ENCODE measurements around the gene RRAD.

RRAD gene

DNA sequence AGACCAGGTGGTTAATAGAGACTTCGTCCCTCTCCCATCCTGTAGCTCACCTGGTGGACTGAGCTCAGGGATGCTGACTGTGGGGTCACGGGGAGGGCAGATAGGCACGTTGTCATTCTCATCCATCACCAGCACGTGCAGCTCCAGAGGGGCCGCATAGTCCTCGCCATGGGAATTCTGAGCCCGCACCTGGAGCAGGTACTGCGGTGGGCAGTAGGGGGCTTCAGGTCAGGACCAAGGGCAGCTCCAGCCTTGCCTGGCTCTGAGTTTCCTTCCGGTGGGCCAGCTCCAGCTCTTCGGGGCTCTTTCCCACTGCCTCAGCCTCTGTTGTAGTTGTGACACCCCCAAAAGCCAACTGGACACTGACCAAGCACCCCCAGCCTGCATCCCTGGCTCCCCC, 12.3 kb downstream of the RRAD start:
- DNase-seq = no peak

- no peak for DNase-seq
Measured at GRCh38 chr16:66911801-66912200, 13.5 kb downstream of the RRAD start.

DNA sequence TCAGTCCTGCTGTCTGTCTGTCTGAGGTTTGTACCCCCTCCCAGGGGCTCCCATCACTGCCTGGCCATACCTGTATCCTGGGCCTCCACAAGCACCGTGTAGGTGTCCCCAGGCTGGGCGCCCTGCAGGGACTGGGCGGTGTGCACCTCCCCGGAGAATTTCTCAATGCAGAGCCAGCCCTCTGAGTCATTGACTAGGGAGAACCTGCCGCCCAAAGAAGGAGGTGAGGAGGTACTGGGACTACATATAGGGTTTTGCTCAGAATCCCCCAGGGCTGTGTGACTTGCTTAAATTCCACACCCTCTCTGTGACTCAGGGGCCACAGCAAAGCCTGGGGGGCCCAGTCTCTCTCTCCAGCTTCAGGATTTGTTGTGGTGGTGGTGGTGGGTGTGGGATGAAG, 14.2 kb downstream of the RRAD start:
- no peak for DNase-seq

DNA sequence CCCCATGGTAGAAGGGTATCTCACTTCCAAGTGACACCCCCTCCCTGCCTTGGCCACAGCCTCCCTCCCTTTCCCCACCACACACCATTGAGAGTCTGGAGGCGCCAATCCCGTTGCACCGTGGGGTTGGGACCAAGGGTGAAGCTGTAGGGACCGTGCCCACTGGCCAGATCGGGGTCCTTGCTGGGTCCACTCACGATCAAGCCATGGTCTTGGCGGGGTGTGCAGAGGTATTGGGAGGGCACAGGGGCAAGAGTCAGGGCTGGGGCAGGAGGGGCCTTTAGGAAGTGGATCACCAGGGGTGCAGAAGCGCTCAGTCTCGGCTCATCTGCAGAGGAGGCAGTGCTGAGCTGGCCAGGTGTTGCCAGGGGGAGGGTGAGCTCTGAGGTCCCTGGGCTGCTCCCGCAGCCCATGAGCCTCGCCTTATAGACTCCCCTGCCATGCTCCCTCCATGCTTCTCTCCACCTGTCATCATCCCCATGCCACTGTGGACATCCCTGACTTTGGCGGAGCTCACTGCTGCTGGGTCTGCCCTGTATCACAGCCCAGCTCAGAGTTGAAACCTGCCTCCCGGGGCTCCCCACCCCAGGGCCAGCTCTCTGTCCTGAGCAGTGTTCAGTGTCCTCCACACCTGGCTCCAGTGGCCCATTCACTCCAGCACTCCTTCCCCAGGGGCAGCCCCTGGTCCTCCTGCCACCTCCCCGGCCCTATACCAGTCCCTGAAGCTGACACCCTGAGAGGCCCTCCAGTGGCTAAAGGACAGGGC, 15.0 kb downstream of the RRAD start:
- DNase-seq = no peak

DNA sequence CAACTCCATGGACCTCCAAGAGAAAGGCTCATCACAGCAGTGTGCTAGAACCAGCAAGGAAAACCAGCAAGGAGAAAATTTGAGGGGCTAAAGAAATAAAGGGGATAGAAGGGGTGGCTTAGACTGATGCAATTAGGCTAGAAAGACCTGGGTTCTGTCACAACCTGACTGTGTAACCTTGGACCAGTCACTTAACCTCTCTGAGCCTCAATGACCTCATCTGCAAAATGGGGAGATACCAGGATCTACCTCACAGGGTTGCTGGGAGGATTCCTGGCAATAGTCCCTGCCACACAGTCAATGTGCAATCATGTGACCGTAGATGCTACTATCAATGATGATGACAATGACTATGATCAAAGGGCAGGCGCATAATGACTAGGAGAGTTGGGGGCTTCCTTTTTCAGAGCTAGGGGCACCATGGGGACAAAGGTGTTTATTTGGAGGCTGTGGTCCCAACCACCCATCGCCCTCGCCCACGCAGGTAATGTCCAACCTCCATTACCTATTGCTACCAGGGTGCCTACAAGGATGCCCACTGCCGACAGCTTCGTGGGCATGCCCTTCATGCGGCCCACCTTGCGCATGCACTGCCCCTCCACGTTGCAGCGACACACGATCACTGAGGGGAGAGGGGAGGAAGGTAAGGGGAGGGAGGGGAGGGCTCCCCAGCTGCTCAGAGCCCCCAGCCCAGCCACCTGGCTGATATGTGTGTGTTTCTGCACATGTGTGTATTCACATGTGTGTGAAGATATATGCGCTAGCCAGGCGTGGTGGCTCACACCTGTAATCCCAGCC, 16.4 kb downstream of the RRAD start:
- DNase-seq = no peak

DNA sequence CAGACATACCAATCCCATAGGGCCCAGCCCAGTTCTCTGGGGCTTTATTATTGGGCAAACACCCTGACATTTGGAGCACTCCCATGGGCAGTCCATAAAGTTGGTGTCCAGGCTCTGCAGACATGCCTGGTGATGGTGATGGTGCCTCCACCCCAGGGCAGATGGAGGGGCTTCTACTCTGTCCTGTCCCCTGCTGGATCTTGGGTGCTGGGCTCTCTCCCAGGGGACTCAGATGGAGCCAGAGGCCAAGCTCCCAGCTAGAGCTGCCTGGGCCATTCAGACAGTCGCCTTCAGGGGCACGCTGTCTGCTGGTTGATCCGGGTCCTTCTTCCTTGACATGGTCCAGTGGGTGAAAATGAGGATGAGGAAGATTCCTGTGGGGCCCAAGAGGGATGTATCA, 17.2 kb downstream of the RRAD start:
- DNase-seq = no peak

DNA sequence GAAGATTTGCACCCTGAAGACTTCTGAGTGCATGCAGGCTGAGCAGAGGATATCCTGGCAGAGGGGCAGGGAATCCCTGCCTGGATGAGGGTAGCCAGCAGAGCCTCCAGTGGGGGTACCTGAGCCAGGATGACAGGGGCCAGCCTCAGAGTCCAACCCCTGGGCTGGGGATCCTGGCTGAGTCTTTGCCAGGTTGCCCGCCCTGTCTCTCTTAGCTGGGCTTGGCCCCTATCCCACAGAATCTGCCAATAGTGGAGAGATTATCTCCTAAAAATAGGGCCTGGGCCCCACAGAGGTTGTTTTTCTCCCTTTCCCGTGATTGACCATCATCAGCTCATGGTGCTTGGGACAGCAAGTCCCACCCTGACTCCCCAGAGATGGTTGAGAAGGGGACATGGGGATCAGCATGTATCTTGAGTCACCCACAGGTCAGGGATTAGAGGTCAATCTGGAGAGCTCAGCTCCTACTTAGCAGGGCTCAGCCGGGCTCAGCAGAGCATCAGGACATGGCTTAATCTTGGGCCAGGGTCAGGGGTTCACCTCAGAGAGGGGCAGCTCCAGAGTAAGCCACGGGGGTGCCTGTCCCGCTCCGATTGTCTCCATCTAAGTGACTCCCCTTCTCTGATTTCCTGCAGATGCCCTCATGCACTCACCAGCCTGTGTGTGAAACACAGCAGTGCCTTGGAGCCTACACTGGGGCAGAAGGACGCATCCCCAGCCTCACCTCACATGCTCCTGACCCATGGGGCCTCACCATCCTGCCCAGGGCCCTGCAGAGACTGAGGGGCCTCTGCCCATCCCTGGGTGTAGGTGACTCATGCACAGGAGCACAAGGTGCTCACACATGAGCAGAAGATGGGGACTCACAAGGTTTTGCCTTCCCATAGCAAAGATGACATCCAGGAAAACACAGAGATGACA, 18.2 kb downstream of the RRAD start:
- DNase-seq = no peak

- DNase-seq = no peak
Measured at GRCh38 chr16:66905633-66906539, 19.4 kb downstream of the RRAD start.

DNA sequence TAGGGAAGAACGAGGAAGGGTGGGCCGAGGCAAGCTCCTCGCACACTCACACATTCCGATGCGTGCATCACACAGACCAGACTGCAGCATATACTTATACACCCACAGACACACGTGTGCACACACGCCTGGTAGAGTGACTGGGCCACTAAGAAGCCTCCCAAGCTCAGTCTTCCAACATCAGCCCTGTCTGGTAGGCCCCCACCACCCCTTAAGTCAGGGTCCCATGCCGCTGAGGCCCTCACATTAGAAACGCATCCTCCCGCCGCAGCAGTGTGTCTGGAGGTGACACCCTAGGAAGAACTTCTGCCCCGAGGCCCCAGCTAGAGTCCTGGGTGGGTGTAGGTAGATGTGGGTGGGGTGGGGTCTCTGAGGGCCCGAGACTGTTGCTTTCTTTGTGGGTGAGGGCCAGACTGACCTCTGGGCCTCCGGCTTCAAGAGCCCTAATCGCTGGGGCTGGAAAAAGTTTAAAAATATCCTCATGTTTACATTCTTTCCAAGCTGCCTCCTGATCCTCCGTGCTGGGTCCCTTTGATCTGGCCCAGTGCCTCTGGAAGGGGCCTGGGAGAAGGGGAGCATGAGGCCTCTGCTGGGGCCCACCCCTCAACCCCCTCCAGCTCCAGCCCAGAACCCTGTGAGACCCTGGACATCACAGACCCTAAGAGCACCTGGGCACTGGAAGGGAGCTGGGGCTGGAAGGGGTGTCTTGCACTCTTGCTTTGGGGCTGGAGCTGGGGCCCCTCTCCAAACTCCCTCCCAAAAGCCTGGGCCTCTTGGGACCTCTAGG, 20.3 kb downstream of the RRAD start:
- no peak for DNase-seq

GRCh38 chr16:66904428-66904845, 20.9 kb downstream of the RRAD start:
- DNase-seq = no peak

DNA sequence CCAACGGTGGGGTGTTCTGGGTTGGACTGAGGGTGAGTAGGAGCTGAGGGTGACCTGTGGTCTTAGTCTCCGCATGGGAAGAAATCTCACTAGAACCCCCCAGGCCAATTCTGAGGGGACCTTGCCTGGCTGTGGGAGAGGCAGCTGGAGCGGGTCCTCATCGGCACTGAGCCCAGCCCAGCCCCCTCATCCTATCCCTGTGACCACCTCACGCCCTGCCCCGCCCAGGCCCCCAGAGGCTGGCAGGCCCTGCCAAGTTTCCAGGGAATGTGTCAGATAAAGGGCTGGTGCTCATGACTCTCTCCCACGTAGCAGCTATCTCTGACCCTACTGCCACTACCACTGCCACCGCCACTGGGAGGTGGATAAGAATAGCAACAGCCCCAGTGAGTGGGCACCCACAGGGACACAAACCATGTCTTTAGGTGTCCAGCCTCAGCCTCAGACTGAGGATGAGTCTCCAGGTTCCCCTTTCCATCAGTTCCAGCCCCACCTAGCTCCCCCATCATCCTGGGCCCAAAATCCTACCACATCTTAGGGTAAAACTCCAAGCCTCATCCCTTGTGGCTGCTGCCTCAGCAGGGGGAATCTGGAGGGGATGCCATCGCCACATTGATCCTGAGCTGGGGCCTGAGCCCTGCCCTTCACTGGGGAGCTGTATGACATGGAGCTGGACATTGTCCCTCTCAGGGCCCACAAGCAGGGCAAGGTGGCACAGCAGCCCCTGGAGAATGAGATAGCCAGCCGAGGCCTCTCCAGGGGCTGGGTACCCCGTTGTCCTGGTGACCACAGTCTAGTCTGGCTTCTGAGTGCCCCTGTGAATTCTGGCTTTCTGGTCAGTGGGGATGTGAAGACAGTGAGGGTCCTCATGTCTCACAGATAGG, 21.5 kb downstream of the RRAD start:
- no peak for DNase-seq

DNA sequence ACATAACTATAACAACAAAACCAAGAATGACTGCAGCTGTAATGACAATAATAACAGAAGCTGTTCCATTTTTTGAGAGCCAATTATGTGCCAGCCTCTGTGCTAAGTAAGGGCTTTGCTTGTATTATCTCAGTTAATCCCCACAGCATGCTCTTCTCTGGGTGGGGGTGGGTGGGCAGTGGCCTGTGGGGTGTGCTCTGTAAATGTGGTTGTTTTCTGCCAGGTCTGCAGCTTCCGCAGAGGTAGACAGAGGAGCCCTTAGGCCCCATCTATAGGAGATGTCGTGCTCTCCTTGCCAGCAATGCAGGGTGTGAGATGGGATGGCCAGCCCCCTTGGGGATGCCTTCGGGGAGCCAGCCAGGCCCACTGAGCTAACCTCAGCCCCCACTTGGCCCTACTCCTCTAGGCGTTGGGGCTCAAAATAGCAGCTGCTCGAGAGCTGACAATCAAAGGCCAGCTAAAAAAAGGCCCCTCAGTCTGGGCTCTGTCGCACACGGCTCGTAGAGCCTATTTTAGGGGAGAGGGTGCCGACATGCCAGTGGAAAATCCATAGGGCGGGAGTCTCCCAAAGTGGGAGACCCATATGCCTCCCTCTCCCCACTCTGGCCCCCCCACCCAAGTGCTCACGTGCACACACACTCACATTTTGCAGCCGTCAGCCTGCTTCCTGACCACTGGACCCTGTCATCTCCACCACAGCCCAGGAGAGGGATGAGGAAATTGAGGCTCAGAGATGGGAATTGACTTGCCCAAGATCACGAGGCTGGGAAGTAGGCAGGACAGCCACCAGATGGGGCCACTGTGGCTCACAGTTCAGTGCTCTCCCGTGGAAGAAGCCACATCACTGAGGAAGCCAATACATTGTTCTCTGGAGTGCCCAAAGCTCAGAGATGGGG, 22.4 kb downstream of the RRAD start:
- no peak for DNase-seq

DNA sequence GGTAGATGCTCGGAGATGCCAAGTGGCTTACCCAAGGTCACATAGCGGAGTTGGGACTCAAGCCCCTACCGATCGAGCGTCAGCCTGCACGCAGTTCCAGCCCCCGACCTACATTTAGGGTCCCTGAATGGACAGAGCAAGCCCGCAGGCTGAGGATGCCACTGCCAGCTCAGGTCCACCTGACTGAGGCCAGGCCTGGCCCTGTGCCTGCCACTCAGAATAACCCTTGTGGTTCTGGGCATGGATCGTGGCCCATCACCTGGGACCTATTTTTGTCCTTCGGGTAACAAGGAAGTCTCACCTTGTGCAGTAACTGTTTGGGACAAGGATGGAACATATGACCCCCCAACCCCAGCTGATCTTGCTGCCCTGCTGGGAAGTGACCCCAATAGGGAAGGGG, 23.7 kb downstream of the RRAD start:
- DNase-seq = no peak

DNA sequence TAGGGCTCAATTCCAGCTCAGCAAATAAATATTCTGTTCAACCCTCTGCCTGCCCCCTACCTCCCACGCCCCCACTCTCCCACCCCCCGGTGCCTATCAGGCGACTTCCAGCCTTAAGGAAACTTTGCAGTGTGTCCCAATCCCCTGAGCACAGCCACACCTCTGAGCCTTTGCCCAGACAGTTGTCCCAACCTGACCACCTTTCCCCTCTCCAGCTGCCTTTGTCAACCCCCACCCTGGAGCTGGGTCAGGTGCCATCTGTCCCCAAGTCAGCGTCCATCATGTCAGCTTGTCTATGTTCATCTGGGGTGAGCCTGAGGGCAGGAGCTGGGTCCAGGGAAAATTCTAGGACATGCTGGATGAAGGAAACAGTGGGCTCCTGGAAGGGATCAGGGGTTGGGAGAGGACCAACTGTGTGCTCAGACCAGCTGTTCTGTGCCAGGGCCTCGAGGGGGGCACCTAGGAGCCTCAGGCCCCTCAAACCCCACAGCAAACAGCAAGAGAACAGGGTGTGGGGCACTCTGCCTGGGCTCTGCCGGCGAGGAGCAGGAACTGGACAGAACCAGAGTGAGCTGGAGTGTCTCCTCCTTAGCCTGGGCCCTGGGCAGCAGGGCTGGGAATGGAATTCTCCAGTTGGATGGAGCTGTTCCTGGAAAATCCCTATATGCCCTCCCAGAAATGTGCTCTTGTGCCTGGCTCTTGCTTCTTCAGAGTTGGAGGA, 24.5 kb downstream of the RRAD start:
- DNase-seq = no peak

- no peak for DNase-seq
Measured at GRCh38 chr16:66899945-66900710, 25.2 kb downstream of the RRAD start.

GRCh38 chr16:66899310-66899944, 25.9 kb downstream of the RRAD start:
- DNase-seq = no peak

GRCh38 chr16:66898933-66899309, 26.4 kb downstream of the RRAD start:
- no peak for DNase-seq
